VCaP (cell line): ENCODE data around the gene ELOVL7.

ENCODE experiments used
- H3K27ac ChIP-seq: fragments of 450-650 bp; 2 replicates; pipeline ENCODE4 v1.5.1; 2017
- CTCF ChIP-seq: fragments of 450-650 bp; conservative IDR thresholded peaks from 2 replicates; pipeline ENCODE4 v1.5.1; 2017; ENCODE audit warnings: mild to moderate bottlenecking, moderate library complexity

Gene ELOVL7

GRCh38 chr5:60705144-60705543 lies 138.9 kb downstream of the ELOVL7 start:
- H3K27ac ChIP-seq = no peak overlapping the region
- TF ChIP-seq CTCF = no peak

GRCh38 chr5:60703944-60704343 lies 140.1 kb downstream of the ELOVL7 start:
- no peak for TF ChIP-seq CTCF
- no peak overlapping the region for H3K27ac ChIP-seq
